Chondrocyte (in vitro differentiated cells): Measurements from ENCODE around the gene SLC25A21. TPM values are rescaled to one million over a fixed set of nuclear protein-coding genes. Genes with fewer than 3 reads are reported as not detected.

Experiments used
- DNase-seq: peaks from one replicate; pipeline ENCODE4 v3.0.0; 2021; ENCODE audit warnings: mixed read lengths, low spot score
- H3K27ac Mint-ChIP-seq: one replicate; pipeline ENCODE4 v1.8.0; 2021; ENCODE audit warnings: mild to moderate bottlenecking, moderate library complexity, mixed read lengths; ENCODE audit not compliant: unreplicated experiment
- H3K27me3 Mint-ChIP-seq: 2 replicates; pipeline ENCODE4 v1.8.0; 2021; ENCODE audit warnings: low read depth, mixed read lengths
- H3K36me3 Mint-ChIP-seq: 2 replicates; pipeline ENCODE4 v1.8.0; 2021; ENCODE audit warnings: low read depth, mixed read lengths
- H3K4me1 Mint-ChIP-seq: 2 replicates; pipeline ENCODE4 v1.8.0; 2021; ENCODE audit warnings: low read depth, mild to moderate bottlenecking, mixed read lengths
- H3K4me3 Mint-ChIP-seq: one replicate; pipeline ENCODE4 v1.8.0; 2021; ENCODE audit warnings: mild to moderate bottlenecking, moderate library complexity, mixed read lengths; ENCODE audit not compliant: unreplicated experiment
- H3K9me3 Mint-ChIP-seq: 2 replicates; pipeline ENCODE4 v1.8.0; 2021; ENCODE audit warnings: low read depth, mixed read lengths
- total RNA-seq: library from RNA; stranded (reverse); gene quantifications from 3 replicates; pipeline ENCODE4 v1.2.1, GENCODE V29; 2021
- TF ChIP-seq, protein P1 (sequence below): fragments of 200-600 bp; sonication (generic); IDR thresholded peaks from 2 replicates; pipeline ENCODE4 v1.5.0; 2021; ENCODE audit warnings: antibody characterized with exemption, mild to moderate bottlenecking, moderate library complexity

SLC25A21 gene
- total RNA-seq, 1 donor from 2014 or later = 0.22 TPM

DNA sequence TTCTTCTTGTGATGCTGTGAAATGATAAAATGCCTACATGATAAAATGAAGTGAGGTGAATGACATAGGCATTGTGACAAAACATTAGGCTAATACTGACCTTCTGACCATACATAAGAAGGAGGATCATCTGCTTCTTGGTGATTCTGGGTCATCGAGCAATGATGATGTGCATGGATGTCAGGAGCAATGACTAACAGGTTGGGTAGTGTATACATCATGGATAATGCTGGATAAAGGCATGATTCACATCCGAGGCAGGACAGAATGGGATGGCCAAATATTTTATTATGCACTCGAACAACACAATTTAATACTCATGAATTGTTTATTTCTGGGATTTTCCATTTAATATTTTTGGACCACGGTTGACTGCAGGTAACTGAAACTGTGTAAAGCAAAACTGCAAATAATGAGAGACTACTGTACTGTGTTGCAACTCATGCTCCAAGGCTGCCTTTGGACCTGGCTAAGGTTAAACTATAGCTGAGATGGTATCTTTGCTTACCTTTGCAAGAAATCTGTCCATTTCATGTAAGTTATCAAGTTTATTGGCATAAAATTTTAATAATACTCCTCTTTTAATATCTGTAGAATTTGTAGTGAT is 7.6 kb upstream of the SLC25A21 start:
- Mint-ChIP-seq H3K36me3 (no peaks in the 10 kb centered on the region), H3K27me3 (peaks cover 2% of the 10 kb centered on the region), H3K27ac (no peak overlapping the region), H3K4me3 (no peak overlapping the region), H3K9me3 (peaks cover 2% of the 10 kb centered on the region), H3K4me1 (no peaks in the 10 kb centered on the region)
- DNase-seq = no peak
- TF ChIP-seq, protein P1, sequence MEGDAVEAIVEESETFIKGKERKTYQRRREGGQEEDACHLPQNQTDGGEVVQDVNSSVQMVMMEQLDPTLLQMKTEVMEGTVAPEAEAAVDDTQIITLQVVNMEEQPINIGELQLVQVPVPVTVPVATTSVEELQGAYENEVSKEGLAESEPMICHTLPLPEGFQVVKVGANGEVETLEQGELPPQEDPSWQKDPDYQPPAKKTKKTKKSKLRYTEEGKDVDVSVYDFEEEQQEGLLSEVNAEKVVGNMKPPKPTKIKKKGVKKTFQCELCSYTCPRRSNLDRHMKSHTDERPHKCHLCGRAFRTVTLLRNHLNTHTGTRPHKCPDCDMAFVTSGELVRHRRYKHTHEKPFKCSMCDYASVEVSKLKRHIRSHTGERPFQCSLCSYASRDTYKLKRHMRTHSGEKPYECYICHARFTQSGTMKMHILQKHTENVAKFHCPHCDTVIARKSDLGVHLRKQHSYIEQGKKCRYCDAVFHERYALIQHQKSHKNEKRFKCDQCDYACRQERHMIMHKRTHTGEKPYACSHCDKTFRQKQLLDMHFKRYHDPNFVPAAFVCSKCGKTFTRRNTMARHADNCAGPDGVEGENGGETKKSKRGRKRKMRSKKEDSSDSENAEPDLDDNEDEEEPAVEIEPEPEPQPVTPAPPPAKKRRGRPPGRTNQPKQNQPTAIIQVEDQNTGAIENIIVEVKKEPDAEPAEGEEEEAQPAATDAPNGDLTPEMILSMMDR = no peak

DNA sequence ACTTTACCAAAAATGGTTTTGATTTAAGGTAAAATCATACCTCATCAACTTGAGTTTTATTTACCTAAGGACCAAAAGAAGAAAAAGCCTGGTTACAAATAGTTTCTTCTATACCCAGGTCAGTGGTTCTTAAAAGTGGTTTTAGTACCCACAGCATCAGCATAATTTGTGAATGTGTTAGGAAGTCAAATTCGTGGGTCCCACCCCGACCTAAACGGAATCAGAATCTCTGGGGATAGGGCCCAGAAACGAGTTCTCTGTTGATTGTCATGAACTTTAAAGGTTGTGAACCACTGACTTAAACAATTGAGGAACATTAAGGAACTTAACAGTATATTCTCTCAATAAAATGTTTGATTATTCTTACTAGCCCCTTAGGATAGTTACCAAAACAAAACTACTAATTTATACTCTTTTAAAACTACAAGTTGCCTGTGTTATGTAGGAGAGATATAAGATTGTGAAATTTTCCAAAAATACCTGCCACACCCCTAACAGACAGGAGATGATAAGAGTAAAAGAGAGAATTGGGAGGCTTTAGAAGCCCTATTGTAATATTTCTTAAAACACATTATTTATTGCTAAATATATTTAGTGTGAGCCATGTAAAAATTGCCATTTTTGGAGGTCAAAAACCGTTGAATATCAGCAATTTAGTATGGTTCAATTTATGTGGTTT is 669 bp upstream of the SLC25A21 start:
- no peak for DNase-seq
- no peaks in the 10 kb centered on the region for H3K27me3 Mint-ChIP-seq
- TF ChIP-seq, protein P1 = no peak
- peaks cover 16% of the 10 kb centered on the region for H3K4me1 Mint-ChIP-seq
- H3K9me3 Mint-ChIP-seq = no peaks in the 10 kb centered on the region
- H3K4me3 Mint-ChIP-seq = peak overlapping the region; percentile 96
- no peaks in the 10 kb centered on the region for H3K36me3 Mint-ChIP-seq
- no peak overlapping the region for H3K27ac Mint-ChIP-seq

DNA sequence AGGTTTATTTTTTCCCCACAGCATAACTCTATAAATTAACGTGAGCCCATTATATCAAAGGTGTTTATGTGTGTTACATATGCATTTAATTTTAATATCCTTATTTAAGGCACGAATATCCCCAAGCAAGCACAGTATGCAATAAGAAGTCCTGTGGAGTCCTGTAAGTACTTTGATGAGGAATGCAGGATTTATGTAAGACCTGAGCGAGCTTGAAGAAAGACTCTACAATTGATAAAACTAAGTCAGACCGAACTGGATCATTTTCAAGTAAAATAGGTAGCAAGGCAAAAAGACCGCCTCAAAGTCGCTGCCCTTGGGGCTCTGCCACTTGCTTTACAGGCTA is 755 bp downstream of the SLC25A21 start:
- H3K4me1 Mint-ChIP-seq = peaks cover 16% of the 10 kb centered on the region
- H3K4me3 Mint-ChIP-seq = peak overlapping the region; percentile 96
- peak overlapping the region; percentile 96 for H3K27ac Mint-ChIP-seq
- H3K27me3 Mint-ChIP-seq = no peaks in the 10 kb centered on the region
- DNase-seq = no peak
- TF ChIP-seq, protein P1 = no peak
- no peaks in the 10 kb centered on the region for H3K36me3 Mint-ChIP-seq
- H3K9me3 Mint-ChIP-seq = no peaks in the 10 kb centered on the region

DNA sequence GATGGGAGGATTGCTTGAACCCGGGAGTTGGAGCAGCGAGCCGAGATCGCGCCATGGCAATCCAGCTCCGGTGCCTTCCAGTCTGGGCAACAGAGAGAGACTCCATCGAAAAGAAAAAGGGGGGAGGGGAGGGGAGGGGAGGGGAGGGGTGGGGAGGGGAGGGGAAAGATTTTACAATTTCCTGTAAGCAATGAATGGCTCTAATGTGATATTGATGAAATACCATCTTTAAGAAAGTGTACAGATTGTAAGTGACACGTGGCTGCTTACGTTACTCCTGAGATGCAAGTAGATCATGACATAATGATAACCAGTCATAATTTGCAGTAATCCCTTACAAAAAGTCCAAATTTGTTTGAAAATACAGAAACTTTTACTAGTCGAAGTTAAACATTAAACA is 1.4 kb downstream of the SLC25A21 start:
- no peaks in the 10 kb centered on the region for H3K9me3 Mint-ChIP-seq
- no peak overlapping the region for H3K27ac Mint-ChIP-seq
- peaks cover 16% of the 10 kb centered on the region for H3K4me1 Mint-ChIP-seq
- DNase-seq = no peak
- TF ChIP-seq, protein P1 = no peak
- no peaks in the 10 kb centered on the region for H3K36me3 Mint-ChIP-seq
- H3K27me3 Mint-ChIP-seq = no peaks in the 10 kb centered on the region
- H3K4me3 Mint-ChIP-seq = no peak overlapping the region

DNA sequence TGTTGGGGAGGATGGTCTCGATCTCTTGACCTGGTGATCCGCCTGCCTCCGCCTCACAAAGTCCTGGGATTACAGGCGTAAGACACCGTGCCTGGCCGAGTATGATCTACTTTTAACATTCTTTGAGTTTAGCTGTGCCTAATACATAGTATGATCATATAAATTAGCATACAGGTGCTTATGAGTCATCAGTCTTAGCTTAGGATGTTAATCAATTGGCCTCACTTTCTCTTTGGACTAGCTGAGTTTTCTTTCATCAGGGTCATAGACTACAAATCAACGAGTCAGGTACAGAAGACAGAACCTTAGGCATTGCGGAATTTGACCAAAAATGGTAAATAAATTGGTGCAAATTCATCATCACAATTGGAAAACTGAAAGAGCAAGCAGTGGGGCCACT is 2.2 kb downstream of the SLC25A21 start:
- H3K4me1 Mint-ChIP-seq = peaks cover 16% of the 10 kb centered on the region
- no peak overlapping the region for H3K4me3 Mint-ChIP-seq
- no peak for DNase-seq
- peaks cover 7% of the 10 kb centered on the region for H3K27me3 Mint-ChIP-seq
- H3K9me3 Mint-ChIP-seq = no peaks in the 10 kb centered on the region
- H3K36me3 Mint-ChIP-seq = no peaks in the 10 kb centered on the region
- no peak overlapping the region for H3K27ac Mint-ChIP-seq
- TF ChIP-seq, protein P1 = no peak
